HG03558 (cell line): ENCODE data around the gene CCDC192.

Experiments used
- ATAC-seq: cut with Tn5 transposase; IDR thresholded peaks from one replicate; pipeline ENCODE4 v1.9.1; 2021; ENCODE audit warnings: moderate number of reproducible peaks; ENCODE audit not compliant: unreplicated experiment; ENCODE audit errors: extremely low read depth

Gene CCDC192

DNA sequence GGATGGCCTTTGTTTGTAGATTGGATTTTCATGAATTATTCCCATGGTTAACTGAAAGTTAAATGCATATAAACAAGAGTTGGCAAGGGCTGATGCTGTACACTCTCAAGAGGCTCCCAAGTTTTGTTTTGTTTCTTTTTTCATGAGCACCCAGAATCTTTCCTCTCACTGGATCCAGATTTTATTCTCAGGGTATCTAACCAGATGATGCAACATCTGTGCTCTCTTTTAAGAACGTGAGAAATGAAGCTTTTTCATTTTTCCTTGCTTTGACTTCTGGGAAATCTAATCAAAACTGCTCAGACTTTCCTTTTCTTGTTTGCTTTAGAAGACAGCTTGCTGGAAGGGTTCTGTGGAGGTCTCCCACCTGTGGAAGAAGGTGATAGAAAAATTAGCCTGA is 237.7 kb downstream of the CCDC192 start:
- no peak for ATAC-seq

DNA sequence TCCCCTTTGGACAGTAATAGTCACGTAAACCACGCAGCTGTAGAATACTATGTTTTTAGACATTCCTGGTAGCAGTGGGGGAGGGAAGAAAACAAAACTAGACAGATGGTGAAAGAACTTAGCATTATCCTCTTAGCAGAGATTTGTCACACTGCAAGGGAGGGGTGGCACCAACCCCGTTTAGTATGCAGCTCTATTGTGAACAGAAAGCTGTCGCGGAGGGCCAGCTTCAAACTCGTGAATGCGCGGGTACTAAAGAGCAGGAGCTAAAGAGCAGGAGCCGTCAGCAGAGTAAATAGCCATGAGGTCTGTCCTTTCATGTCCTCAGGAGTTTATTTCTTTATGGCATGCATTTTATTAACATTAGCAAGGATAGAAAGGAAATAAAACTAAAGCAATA is 238.5 kb downstream of the CCDC192 start:
- ATAC-seq, result no peak

- ATAC-seq, result no peak
Observed at GRCh38 chr5:127942246-127943060, 239.3 kb downstream of the CCDC192 start.

GRCh38 chr5:127943061-127943371 is 239.8 kb downstream of the CCDC192 start:
- peak; percentile 81 for ATAC-seq

- ATAC-seq, result no peak
Observed at GRCh38 chr5:127944125-127944524, 240.9 kb downstream of the CCDC192 start.

- no peak for ATAC-seq
Observed at GRCh38 chr5:127947941-127948340, 244.8 kb downstream of the CCDC192 start.

DNA sequence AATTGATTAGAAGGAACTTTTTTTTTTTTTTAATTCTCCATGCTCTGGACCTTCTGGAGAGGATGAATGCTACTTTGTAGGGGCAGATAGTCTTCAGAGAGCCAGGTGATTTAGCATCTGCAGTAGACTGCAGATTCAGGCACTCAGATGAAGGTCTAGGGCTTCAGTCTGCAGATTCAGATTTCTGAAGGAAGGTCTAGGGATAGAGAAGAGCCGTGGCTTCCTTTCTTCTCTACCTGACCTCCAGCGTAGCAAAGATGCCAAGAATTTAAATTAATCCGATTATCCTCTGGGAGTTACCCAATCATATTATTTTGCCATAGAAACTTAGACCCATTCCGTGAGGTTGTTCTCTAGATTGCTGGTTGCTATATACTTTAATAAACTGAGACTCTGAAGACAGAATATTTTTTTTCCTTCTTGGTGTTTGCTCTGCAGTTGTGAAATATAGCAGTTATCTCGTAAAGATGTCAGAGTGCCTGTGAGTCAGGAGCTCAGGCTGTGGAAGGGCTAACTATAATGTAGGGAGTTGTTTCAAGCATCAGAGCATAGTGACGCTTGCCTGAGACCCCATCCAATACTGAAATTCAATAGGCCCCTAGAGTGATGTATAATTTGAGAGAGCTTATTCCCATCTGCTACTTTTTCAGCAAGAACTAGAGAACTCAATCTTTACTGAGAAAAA is 247.7 kb downstream of the CCDC192 start:
- no peak for ATAC-seq

GRCh38 chr5:127951791-127952190 is 248.6 kb downstream of the CCDC192 start:
- ATAC-seq, result no peak

GRCh38 chr5:127957183-127957582 is 254.0 kb downstream of the CCDC192 start:
- ATAC-seq, result no peak

DNA sequence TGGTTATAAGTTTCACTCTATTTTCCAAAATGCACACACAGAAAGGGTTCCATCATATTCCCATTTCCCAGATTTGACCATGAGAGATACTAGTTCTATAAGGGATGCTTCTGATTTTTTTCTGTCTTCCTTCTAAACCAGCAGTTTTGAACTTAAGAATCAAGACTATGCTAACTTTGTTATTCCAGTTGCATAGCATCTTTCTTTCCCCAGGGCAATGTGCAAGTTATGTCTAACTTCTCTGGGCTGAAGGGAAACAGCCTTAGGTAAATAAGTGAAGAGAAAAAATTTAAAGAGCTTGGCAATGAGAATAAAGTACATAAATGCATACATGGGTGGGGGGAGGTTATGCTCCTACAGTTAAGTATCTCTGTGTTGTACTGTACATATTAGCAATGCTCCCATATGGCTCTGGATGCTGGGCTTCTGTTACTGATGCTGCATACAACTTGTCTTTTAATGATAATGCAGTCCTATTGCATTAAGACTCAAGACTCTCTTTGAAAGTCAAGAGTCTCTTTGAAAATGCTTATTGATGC is 254.6 kb downstream of the CCDC192 start:
- ATAC-seq, result no peak

DNA sequence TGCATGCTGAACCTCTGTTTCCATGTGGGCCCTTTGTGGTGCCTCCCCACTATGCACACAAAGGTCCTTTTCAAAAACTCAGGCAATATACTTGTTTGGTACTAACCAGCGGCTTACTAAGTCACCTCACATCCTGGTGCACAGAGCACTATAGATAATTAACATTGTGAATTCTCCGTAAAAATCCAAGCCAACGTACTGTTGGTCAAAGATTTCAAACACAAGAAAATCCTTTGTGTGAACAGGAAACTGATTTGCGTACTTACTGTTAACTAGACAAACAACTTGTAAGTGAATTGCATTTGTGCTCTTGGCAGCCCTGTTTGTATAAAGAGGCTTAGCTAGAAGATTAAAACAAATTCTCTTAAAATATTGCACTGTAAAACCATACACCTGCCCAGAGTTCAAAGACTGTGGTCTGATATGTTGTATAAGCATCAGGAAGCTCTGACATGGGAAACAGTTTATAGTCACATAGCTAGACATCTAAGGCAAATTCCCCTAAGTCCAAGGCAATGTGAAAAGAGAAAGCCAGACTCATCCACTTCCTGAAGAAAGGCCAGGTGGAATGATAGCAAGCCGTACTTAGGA is 255.3 kb downstream of the CCDC192 start:
- ATAC-seq, result no peak

- no peak for ATAC-seq
Observed at GRCh38 chr5:127959152-127959764, 256.1 kb downstream of the CCDC192 start.

- ATAC-seq, result no peak
Observed at GRCh38 chr5:127960270-127960691, 257.1 kb downstream of the CCDC192 start.

GRCh38 chr5:127961006-127961762 is 258.0 kb downstream of the CCDC192 start:
- no peak for ATAC-seq

DNA sequence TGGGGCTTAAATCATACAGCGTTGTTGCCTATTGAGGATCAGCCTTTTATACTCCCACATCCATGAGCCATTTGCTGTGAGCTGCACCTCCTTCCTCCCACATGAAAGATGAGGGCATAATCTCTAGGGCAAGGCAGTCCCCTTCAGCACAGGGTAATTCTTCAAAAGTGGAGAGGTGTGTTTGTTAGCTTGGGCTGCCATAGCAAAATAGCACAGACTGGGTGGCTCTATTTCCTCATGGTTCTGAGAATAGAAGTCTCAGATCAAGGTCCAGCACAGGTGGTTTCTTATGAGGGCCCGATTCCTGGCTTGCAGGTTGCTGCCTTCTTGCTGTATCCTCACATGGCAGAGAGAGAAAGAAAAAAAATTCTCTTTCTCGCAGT is 258.6 kb downstream of the CCDC192 start:
- no peak for ATAC-seq

DNA sequence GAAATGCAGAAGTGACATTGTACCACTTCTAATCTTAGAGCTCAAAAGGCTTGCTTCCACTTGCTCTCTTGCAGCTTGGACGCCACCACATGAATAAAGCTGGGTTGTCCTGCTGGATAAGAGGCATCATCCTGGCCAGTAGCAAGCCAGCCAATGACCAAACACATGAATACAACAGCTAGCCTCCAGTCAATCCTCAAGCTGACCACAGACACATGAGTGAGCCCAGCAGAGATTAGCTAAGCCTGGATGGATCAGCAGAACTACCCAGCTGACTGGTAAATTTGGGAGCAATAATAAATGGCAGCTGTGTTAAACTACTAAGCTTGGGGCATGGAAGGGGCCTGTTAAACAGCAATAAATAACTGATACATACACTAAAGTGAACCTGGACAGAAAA is 259.3 kb downstream of the CCDC192 start:
- no peak for ATAC-seq

- no peak for ATAC-seq
Observed at GRCh38 chr5:127963233-127963632, 260.0 kb downstream of the CCDC192 start.

DNA sequence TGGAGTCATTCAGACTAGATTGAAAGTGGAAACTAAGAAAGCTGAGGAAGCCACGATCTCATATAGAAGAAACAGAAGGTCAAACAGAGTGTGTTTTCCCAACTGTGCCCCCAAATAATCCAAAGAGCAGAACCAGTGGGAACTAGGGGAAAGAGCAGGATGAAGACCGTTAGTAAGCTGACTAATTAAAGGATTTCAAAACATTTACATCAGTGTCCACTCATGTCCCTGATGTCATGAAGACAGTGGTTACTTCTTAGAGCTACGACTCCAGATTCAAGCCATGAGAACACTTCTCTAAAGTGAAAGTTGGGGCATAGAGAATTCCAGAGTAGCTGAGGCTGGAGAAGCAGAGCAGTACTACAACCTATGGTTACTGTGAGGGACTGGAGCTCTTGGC is 260.7 kb downstream of the CCDC192 start:
- ATAC-seq, result no peak

DNA sequence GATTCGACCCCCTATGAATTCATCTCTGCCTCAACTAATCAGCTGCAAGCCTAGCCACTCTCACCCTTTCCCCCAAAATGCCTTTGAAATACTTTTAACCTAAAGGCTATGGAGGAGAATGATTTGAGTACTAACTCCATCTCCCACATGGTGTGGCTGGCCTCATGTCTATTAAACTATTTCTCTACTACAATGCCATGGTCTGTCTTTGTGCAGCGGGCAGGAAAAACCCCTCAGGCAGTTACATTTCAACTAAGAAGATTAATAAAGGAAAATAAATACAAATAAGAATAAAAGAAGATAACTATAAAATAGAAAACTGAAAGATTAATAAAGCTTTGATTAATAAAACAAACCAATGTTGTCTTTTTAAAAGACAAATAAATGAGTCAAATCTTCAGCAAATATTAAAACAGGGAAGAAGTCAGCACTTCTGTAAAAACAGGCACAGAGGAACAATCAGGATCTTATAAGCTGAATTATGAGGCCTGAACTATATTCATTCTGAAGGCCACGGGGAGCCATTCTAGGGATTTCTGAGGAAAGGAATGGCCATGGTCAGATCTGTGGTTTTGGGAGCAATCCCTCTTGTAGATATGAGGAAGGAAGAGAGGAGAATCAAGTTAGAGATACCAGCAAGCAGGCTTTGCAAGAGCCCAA is 264.3 kb downstream of the CCDC192 start:
- ATAC-seq, result no peak
